ENCODE data around the gene APBB1IP. TPM values are rescaled to one million over a fixed set of nuclear protein-coding genes. Genes with fewer than 3 reads are reported as not detected.
A peak's percentile ranks its signal among the peaks of the same experiment; 100 is the strongest.
"Not testable (repeated sequence)": the region's sequence is repeated elsewhere in the genome, so short reads cannot be mapped to it uniquely, and the experiment has no call there.

Gene APBB1IP
- polyA plus RNA-seq, 1 donor = 1.3 TPM

- DNase-seq = no peak
Measured at GRCh38 chr10:26477501-26477900, 39.4 kb downstream of the APBB1IP start.

- DNase-seq = no peak
Measured at GRCh38 chr10:26478061-26478460, 39.9 kb downstream of the APBB1IP start.

- no peak for DNase-seq
Measured at GRCh38 chr10:26479766-26480492, 41.8 kb downstream of the APBB1IP start.

GRCh38 chr10:26481315-26481692 is 43.2 kb downstream of the APBB1IP start:
- no peak for DNase-seq

- DNase-seq = no peak
Measured at GRCh38 chr10:26481914-26482550, 43.9 kb downstream of the APBB1IP start.

- DNase-seq = no peak
Measured at GRCh38 chr10:26483554-26483953, 45.4 kb downstream of the APBB1IP start.

GRCh38 chr10:26485150-26485941 is 47.2 kb downstream of the APBB1IP start:
- peak; percentile 13 for DNase-seq

- no peak for DNase-seq
Measured at GRCh38 chr10:26486304-26486703, 48.2 kb downstream of the APBB1IP start.

GRCh38 chr10:26486990-26487850 is 49.1 kb downstream of the APBB1IP start:
- DNase-seq = no peak

GRCh38 chr10:26488344-26488743 is 50.2 kb downstream of the APBB1IP start:
- DNase-seq = no peak

- no peak for DNase-seq
Measured at GRCh38 chr10:26489081-26489480, 50.9 kb downstream of the APBB1IP start.

GRCh38 chr10:26490367-26490766 is 52.2 kb downstream of the APBB1IP start:
- not testable (repeated sequence) for DNase-seq

GRCh38 chr10:26491276-26491675 is 53.1 kb downstream of the APBB1IP start:
- no peak for DNase-seq

GRCh38 chr10:26491934-26492333 is 53.8 kb downstream of the APBB1IP start:
- DNase-seq = no peak

- DNase-seq = not testable (repeated sequence)
Measured at GRCh38 chr10:26492725-26493124, 54.6 kb downstream of the APBB1IP start.

- DNase-seq = no peak
Measured at GRCh38 chr10:26494018-26494417, 55.9 kb downstream of the APBB1IP start.

- no peak for DNase-seq
Measured at GRCh38 chr10:26499426-26499825, 61.3 kb downstream of the APBB1IP start.

- DNase-seq = no peak
Measured at GRCh38 chr10:26502986-26503385, 64.8 kb downstream of the APBB1IP start.

GRCh38 chr10:26503911-26504310 is 65.8 kb downstream of the APBB1IP start:
- no peak for DNase-seq

- DNase-seq = not testable (repeated sequence)
Measured at GRCh38 chr10:26504429-26504828, 66.3 kb downstream of the APBB1IP start.

GRCh38 chr10:26505491-26505890 is 67.3 kb downstream of the APBB1IP start:
- no peak for DNase-seq

- no peak for DNase-seq
Measured at GRCh38 chr10:26506736-26507135, 68.6 kb downstream of the APBB1IP start.
